Posterior vena cava (tissue), 2 donors: ENCODE measurements around the gene SPIRE1. TPM values are rescaled to one million over a fixed set of nuclear protein-coding genes. Genes with fewer than 3 reads are reported as not detected.
"Not testable (repeated sequence)": the region's sequence is repeated elsewhere in the genome, so short reads cannot be mapped to it uniquely, and the experiment has no call there.

Experiments used
- DNase-seq: peaks from one replicate; pipeline ENCODE4 v3.0.0-alpha.2; 2020; ENCODE audit warnings: low spot score
- intact Hi-C, 2 donors: fragments of 100-400 bp; cut with DNase I; formaldehyde crosslinking; loops; one replicate each; pipeline versions ENCODE4 v1.14.1 to v1.14.2; 2022 to 2023
- total RNA-seq, 2 donors: library from RNA; stranded (reverse); fragmentation: NEBNext Ultra II Directional; extraction: Animal tissue kit (Norgen Biotek cat#: 25700); gene quantifications; one replicate each; pipeline ENCODE4 v1.2.1, GENCODE V29; 2021
- donor health status: DM: yes; HTN: yes; CAD: no.
- donor health status: DM: yes; HTN: yes; CAD: no.

SPIRE1 gene
- total RNA-seq, 2 donors from 2014 or later: 32.3 to 47.8 TPM

GRCh38 chr18:12518832-12519531, 138.9 kb downstream of the SPIRE1 start:
- intact Hi-C loops: no loop called here

GRCh38 chr18:12518326-12518725, 139.6 kb downstream of the SPIRE1 start:
- DNase-seq: no peak
- intact Hi-C loops: no loop called here

More at GRCh38 chr18:12518832-12519531, 138.9 kb downstream of the SPIRE1 start:
- DNase-seq: no peak

GRCh38 chr18:12517142-12517825, 140.6 kb downstream of the SPIRE1 start:
- DNase-seq: no peak
- intact Hi-C loops: no loop called here

GRCh38 chr18:12516049-12516630, 141.8 kb downstream of the SPIRE1 start:
- intact Hi-C loops: no loop called here
- DNase-seq: no peak

GRCh38 chr18:12515550-12515949, 142.4 kb downstream of the SPIRE1 start:
- intact Hi-C loops: no loop called here
- no peak for DNase-seq

- no peak for DNase-seq
- intact Hi-C loops: loop anchor here in 1 of 2 donors (5.0 kb wide), 1 partner anchor 760 kb away; no protein-coding TSS in a partner anchor
Measured at GRCh38 chr18:12507007-12507406, 150.9 kb downstream of the SPIRE1 start.

- intact Hi-C loops: no loop called here
Measured at GRCh38 chr18:12500986-12501385, 156.9 kb downstream of the SPIRE1 start.

GRCh38 chr18:12497839-12498238, 160.1 kb downstream of the SPIRE1 start:
- intact Hi-C loops: no loop called here

More at GRCh38 chr18:12500986-12501385, 156.9 kb downstream of the SPIRE1 start:
- no peak for DNase-seq

GRCh38 chr18:12497296-12497695, 160.6 kb downstream of the SPIRE1 start:
- DNase-seq: no peak
- intact Hi-C loops: no loop called here

More at GRCh38 chr18:12497839-12498238, 160.1 kb downstream of the SPIRE1 start:
- DNase-seq: no peak

- no peak for DNase-seq
Measured at GRCh38 chr18:12492907-12493306, 165.0 kb downstream of the SPIRE1 start.

GRCh38 chr18:12491611-12492435, 166.1 kb downstream of the SPIRE1 start:
- peak; percentile 31 for DNase-seq
- intact Hi-C loops: no loop called here

More at GRCh38 chr18:12492907-12493306, 165.0 kb downstream of the SPIRE1 start:
- intact Hi-C loops: no loop called here

GRCh38 chr18:12485479-12486105, 172.3 kb downstream of the SPIRE1 start:
- no peak for DNase-seq
- intact Hi-C loops: no loop called here

- DNase-seq, intact Hi-C loops: not testable (repeated sequence)
Measured at GRCh38 chr18:12481915-12482314, 176.0 kb downstream of the SPIRE1 start.

GRCh38 chr18:12479982-12480381, 177.9 kb downstream of the SPIRE1 start:
- DNase-seq: no peak
- intact Hi-C loops: no loop called here

- DNase-seq: no peak
- intact Hi-C loops: no loop called here
Measured at GRCh38 chr18:12479536-12479935, 178.4 kb downstream of the SPIRE1 start.

GRCh38 chr18:12478269-12479047, 179.4 kb downstream of the SPIRE1 start:
- intact Hi-C loops: no loop called here

GRCh38 chr18:12477606-12478005, 180.3 kb downstream of the SPIRE1 start:
- DNase-seq: no peak
- intact Hi-C loops: no loop called here

More at GRCh38 chr18:12478269-12479047, 179.4 kb downstream of the SPIRE1 start:
- DNase-seq: no peak

- no peak for DNase-seq
- intact Hi-C loops: no loop called here
Measured at GRCh38 chr18:12476955-12477354, 181.0 kb downstream of the SPIRE1 start.
